ENCODE results near the gene PPP1R16B.
"Not testable (repeated sequence)": the region's sequence is repeated elsewhere in the genome, so short reads cannot be mapped to it uniquely, and the experiment has no call there.

Gene PPP1R16B

DNA sequence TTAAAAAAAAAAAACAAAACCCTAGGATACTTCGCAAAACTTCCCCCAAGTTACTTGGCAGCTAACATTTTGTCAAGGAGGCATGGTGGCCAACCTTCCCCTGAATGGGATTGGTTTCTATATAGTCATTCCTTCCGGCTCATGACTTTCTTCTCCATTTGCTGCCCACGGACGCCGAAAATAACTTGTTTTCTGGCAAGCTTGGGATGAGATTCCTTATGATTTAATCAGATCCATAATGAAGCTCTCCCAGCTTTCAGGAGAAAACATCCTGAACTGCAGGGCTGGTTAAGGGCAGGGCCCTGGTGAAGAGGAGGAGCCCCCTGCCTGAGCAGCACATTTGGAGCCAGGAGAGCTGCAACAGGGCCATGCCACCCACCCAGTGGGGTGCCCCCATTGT is 49.9 kb downstream of the PPP1R16B start:
- no peak for DNase-seq

DNA sequence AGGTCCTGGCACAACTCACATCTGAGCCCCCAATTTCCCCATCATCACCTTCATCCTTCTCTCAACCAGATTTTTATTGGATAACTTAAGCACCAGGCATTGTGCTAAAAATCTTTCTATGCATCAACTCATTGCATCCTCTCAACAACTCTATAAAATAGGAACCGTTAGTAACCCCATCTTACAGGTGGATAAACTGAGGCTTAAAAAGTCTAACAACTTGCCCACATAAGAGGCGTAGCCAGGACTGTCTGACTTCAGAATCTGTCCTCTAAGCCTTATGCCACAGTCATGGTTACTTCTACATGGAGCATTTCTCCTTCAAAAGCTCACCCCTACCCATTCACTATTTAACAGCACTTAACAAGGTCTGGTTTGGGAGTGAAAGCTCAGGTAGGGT is 51.1 kb downstream of the PPP1R16B start:
- no peak for DNase-seq

DNA sequence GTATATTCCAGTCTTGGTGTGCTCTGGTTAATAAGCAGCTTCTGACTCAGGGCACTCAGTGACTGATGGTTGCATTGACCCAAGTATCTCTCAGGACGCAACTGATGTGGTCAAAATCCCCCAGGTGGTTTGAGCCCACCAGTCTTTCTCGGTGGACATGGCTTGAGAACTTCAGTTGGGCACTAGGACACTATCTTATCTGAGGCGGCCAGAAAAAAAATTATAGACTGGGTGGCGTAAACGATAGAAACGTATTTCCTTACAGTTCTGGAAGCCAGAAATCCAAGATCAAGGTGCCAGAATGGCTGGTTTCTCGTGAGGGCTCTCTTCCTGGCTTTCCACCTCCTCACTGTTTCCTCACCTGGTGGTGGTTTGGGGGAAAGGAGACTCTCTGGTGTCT is 52.2 kb downstream of the PPP1R16B start:
- no peak for DNase-seq

DNA sequence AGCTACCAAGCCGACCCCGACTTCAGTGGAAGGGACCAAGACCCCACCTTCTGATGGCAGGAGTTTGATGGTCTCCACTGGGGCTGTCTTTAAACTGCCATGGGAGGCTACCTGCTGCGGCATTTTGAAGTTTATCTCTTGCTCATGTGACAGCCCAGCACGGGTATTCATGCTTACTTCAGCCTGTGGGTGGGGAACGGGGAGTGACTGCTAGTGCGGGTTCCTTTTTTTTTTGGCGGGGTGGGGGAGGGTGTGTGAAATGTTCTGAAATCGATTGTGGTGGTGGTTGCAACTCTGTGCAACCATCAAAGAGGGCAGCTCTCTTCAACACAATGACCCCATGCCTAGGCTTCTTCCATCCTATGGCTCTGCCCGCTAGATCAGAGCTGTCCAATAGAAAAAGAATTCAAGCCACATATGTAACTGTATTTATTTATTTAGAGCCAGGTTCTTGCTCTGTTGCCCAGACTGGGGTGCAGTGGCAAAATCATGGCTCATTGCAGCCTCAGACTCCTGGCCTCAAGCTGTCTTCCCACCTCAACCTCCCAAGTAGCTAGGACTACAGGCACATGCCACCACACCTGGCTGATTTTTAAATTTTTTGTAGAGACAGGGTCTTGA is 53.7 kb downstream of the PPP1R16B start:
- DNase-seq = no peak

DNA sequence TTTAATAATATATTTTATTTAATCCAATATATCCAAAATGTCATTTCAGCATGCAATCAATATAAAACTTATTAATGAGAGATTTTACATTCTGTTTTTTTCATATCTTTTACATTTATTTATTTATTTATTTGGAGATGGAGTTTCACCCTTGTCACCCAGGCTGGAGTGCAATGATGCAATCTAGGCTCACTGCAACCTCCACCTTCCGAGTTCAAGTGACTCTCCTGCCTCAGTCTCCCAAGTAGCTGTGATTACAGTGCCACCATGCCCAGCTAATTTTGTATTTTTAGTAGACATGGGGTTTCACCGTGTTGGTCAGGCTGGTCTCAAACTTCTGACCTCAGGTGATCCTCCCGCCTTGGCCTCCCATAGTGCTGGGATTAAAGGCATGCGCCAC is 54.4 kb downstream of the PPP1R16B start:
- DNase-seq = not testable (repeated sequence)

DNA sequence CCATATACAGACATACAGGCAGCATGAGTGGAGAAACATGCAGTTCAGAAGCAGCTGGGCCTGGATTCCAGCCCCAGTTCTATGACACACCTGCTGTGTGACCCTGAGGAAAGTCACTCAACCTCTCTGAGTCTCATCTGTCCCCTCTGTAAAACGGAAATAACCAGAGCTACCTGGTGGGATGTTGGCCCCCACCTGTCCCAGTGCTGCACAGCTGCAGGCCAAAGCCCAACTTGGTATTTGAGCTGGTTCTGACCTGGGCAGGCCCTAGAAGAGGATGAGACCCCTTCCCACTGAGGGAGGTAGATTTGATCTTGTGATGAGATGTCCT is 55.5 kb downstream of the PPP1R16B start:
- DNase-seq = no peak

DNA sequence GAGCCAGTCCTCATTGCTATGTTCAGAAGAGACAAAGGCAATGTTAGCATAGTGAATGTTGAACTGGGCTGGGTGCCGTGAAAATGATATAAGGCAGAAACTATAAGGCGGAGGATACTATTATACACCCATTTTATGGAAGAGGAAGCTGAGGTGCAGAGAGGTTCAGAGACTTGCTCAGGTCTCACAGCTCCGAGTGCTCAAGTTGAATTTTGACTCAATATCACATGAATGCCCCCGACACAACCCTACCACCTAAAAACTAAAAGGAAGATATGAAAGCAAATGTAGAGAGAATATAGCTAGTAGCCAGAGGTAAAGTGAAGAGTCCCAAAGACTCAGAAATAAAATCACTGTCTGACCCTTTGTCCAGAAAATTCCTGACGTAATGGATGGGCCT is 56.7 kb downstream of the PPP1R16B start:
- DNase-seq = no peak

DNA sequence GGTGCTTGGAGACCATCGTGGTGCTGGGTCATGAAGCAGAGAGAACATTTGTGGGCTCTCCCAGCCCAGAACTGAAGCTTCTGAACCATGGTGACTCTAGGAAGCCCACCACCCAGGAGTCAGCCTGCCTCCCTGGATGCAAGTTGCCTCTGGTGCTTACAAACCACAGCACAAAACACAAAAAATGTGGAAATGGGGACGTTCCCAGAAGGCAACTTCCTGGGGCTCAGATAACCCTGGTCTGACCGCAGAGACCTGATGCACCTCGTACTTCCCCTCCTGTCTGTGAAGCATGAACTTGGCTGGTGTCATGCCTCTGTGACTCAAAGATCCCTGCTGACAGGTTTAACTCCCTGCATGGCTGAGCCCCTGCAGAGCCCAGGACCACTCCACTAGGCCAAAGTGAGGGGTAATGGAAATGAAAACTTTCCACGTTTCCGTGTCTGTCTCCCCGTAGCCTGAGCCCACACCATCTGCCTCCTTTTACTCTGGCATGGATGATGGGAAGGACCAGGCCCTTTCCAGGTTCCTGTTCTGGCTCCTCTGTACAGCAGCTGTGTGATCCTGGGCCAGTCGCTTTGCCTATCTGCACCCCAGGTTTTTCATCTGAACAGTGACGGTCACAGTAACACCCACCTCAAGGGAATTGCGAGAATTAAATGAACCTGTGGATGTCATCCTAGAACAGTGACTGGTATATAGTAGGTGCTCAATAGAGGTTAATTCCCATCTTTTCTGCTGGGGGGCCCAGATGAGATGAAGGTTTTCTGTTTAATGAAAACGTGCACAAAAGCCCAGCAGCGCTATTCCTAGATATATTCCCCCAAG is 57.7 kb downstream of the PPP1R16B start:
- DNase-seq = no peak

DNA sequence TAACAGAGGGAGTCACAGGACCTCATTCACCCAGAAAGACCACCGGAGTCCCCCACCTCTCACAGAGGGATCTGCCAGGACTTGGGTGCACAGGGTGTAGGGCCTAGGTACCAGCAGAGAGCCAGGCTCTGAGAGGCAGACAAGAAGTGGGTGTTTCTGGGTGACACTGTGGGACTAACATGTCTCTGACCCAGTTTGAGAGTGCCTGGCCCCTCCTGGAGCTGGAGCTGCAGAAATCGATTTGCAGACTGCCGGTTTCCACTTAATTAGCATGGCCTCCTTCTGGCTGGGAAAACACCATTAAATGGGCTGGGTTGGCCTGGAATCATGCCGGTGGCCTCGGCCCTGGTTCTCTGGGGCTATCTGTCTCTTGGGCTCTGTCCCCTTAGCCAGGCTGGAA is 59.2 kb downstream of the PPP1R16B start:
- no peak for DNase-seq

DNA sequence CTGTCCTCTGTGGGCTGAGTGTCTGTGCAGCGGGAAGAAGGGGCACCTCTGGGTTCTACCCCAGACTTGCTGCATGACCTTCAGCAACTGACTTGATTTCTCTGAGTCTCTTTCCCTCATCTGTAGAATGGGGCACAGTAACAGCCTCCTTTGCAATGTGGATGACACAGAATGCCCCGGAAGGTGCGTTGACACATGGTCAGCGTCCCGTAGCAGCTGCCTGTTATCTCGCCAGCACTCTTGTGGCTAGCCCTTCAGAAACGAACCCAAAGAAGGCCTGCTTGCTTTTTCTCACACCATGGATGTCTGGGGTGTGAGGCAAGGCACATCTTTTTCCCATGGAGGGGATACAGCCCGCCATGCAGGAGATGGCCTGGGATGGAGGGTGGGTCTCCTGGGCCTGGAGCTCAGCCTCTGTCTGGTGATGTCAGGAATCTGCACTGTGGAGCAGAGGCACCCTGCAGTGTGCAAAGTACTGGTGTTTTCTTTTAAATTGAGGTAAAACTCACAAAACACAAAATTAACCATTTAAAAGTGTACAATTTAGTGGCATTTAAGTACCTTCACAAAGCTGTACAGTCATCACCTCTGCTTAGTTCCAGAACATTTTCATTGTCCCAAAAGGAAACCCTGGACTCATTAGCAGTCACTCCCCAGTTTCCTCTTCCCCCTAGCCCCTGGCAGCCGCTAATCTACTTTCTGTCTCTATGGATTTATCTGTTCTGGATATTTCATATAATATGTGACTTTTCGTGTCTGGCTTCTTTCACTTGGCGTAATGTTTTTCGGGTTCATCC is 61.0 kb downstream of the PPP1R16B start:
- no peak for DNase-seq

DNA sequence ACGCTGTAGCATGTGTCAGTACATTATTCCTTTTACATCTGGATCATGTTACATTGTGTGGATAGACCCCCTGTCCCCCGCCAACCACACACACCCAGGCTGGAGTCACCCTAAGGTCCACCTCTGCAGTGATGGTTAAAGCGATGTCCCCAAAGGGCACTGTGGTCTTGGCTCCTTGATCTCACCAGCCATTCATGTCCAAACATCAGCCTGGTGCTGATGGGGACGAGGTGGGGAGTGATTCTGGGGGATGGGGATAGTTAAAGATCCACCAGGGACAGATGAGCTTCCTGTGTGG is 61.5 kb downstream of the PPP1R16B start:
- DNase-seq = no peak

DNA sequence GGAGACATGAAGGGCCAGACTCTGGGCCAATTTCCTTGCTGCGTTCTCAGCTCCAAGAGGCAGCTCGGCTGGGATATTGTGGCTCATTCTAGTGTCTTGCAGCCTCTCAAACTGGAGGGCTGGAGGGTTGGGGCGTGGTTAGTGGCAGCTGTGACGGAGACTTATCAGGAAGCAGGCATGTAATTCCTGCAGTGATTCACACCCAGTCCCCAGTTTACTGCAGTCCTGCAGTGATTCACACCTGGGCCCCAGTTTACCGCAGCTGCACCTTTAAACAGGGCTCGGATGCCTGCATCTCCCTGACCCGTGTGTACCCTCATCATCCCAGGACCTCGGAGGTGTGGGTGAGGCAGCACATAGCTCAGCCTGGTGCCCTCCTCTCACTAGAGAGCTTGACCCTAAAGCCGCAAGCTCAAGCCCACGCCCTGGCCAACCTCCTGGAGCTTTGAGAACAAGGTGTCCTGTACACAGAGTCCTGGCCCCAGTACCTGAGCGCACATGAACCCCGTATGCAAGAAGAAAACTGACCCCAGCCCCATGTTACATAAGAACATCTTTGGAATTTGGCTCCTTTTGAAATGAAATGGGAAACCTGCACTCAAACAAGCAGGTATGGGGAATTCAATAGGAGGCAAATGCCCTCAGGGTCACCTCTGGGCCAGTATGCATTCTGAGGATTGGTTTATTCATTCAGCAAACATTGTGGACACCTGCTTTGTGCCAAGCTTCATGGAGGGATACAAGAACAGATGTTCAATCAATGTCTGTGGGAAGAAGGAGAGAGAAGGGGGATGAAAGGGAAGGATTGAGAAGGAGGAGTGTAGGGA is 65.4 kb downstream of the PPP1R16B start:
- no peak for DNase-seq

DNA sequence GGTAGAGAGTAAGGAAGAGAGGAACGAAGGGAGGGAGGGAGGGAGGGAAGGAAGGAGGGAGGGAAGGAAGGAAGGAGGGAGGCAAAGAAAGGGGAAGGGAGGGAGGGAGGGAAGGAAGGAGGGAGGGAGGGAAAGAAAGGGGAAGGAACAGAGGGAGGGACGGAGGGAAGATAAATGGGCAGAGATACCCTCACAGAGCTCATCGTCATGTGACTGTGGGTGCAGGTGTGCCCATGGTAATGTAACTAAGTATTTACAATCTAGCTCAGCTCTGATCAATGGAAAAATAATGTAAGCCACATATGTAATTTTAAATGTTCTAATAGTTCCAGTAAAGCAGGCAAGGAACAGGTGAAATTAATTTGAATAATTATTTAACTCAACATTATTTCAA is 66.1 kb downstream of the PPP1R16B start:
- DNase-seq = no peak

DNA sequence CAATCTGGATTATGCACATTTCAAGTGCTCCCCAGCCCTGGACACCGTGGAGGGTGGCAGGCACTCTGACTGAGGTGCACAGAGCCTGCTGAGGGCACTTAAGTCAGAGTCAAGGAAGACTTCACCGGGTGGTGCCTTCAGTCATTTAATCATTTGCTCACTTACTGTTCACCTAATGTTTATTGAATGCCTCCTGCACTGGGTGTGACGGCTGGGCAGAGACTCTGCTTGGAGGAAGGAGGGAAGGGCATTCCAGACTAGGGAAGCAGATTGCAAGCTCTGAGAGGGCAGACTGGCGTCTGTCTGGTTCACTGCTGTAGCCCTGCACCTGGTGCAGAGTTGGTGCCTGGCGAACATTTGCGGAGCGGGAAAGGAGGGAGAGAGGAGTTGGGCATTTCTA is 66.5 kb downstream of the PPP1R16B start:
- DNase-seq = no peak

DNA sequence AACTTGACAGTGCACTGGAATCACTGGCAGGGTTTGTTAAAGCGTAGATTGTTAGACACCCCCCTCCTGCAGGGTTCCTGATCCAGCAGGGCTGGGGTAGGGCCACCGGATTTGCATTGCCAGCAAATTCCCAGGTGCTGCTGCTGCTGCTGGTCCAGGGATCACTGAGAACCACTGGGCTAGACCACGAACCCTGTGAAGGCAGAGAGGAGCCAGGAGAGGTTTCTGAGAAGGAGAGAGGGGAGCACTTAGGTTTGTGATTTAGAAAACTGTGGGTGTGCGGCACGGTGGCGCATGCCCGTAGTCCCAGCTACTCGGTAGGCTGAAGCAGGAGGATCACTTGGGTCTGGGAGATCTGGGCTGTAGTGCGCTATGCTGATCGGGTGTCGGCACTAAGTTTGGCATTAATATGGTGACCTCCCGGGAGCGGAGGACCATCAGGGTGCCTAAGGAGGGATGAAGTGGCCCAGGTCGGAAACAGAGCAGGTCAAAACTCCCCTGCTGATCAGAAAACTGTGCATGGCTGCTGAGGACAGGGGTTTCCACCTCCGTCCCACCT is 67.1 kb downstream of the PPP1R16B start:
- no peak for DNase-seq

DNA sequence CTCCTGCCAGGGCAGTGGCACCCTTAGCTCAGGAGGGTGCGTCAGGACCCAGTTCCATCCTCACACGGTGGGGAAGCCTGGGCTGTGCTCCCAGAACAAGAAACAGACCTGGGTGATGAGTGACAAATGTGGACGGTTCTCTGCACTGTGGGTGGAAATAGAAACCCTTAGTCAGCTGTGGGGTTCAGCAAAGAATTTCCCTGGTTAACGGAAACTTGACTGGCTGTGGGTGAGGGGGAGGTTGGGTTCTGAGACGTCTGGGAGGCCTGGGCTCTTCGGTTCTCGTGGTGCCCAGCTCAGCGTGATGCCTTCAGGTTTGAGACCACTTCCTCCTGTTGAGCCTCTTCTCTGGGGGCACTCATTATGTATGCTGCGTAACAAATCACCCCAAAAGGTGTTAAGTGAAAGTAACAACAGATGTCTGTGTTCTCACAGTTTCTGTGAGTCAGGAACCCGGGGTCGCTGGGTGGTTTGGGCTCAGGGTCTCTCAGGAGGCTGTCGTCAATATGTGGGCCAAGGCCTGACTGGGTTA is 67.6 kb downstream of the PPP1R16B start:
- DNase-seq = no peak

DNA sequence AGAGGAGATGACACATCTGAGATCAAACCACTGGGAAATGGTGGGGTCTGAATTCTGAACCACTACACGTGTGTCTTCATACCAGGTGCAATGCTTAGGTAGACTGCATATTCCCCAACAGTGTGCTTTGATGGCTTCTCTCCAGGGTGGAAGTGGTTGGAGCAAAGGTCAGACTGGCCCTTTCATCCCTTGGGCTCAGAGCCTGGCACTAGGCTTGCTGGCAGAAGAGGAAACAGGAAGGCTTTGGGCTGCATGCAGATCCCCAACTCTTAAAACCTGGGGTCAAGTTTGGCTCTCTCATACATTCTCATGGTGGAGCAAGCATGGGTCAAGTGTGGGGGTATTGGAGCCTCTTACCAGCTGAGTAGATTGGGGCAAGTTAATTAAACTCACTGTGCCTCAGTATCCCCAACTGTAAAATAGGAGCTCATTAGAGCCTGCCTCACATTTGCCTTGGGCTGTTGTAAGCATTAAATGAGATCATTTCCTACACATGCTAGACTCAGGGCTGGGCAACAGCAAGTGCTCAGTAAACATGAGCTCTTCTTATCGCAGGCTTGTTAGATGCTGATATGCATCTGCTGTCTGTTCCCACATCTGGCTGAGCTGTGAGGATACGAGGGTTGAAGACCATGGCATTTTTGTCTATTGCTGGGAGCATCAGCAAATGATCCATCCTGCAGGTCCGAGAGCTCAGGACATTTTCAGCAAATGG is 69.1 kb downstream of the PPP1R16B start:
- DNase-seq = no peak

DNA sequence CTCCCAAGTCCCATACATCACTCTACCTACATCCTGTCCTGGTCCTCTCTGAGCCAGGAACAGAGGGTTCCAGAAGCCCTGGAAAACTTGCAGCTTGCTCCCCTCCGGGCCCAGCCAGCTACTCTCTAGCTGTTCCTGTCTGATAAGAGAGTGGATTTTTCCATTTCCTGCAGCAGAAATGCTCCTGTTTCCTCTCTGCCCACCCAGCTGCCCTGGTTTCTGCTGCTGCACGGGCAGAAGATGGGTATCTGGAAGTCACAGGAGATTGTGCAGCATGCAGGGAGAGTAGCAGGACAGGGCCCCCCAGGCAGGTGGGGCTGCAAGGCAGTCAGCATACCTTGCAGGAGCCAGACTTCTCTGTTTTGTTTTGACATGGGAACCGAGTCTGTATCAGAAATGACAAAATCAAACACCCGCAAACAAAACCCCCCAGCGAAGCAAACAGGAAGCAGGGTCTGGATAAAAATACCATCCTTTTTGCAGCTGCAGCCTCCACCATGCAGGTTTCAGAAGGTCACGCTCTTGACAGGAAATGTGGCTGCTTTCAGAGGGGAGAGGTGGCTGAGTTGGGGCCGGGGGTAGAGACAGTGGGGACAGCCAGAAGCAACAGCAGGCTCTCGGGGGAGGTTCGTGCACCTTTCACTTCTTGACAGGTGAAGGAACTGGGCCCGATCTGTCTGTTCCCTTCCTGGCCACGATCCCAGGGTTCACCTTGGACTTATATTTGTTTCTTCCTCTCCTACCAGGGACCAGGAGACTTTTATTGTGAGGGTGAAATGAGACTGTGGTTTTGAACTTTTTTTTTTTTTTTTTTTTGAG is 69.9 kb downstream of the PPP1R16B start:
- DNase-seq = no peak

DNA sequence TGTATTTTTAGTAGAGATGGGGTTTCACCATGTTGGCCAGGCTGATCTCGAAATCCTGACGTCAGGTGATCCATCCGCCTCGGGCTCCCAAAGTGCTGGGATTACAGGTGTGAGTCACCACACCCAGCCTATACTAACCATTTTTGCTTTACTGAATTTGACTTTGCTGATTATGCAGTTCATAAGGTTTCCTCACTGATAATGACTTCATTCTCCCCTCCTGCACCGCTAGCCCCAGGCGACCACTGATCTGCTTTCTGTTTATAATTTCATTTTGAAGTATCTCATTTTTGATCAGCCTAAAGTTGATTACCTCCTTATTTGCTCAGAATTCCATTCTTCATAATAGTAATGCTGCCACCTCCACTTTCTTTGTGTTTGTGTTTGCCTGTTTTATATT is 72.0 kb downstream of the PPP1R16B start:
- no peak for DNase-seq

DNA sequence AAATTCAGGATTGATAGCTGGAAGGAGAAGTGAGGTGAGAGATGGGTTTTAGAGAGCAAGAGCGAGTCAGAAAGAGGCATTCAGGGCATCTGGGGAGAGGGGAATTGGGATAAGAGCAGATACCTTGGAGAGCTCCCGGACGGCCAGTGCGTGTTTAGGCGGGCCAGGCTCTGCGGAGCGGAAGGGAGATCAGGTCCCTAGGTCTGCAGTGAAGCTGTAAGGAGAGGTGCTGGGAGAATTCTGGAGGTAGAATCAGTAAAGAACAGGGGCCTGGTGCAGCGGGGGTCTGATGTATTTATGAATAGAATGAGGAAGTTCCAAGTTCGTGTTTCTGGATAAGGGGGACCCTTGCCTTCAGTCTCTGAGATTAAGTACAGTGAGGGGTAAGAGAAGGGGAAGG is 73.4 kb downstream of the PPP1R16B start:
- no peak for DNase-seq
